ENCODE results near the gene SMAGP.
"Not testable (repeated sequence)": the region's sequence is repeated elsewhere in the genome, so short reads cannot be mapped to it uniquely, and the experiment has no call there.

Gene SMAGP

GRCh38 chr12:51229116-51229809 is 41.0 kb downstream of the SMAGP start:
- no peak overlapping the region for H3K27ac ChIP-seq (replicated peaks; ENCODE audit: low read length)
- no peak overlapping the region for H2BK120ac ChIP-seq (ENCODE audit: low read depth, low read length)
- no peaks in the 10 kb centered on the region for H3K9me3 ChIP-seq (replicated peaks in 1 of 2; ENCODE audit: control insufficient read depth in 2 of 2, insufficient read depth in 1 of 2, low read depth in 1 of 2, low read length in 2 of 2)
- H4K91ac ChIP-seq (ENCODE audit: low read depth, low read length, poor library complexity), result no peak overlapping the region
- H3K9ac ChIP-seq (ENCODE audit: low read depth, low read length, poor library complexity), result no peak overlapping the region
- no CpG with 5 or more reads among the region's 7 CpGs for WGBS, 2 donors (ENCODE audit: extremely low coverage in 2 of 2, insufficient read length in 2 of 2, insufficient replicate concordance in 1 of 2)
- no peaks in the 10 kb centered on the region for H3K79me1 ChIP-seq (ENCODE audit: low read depth, low read length)
- H3K36me3 ChIP-seq (replicated peaks in 1 of 2; ENCODE audit: control insufficient read depth in 2 of 2, insufficient read depth in 2 of 2, low read length in 2 of 2), result no peaks in the 10 kb centered on the region
- no peak overlapping the region for H2BK5ac ChIP-seq (ENCODE audit: low read length)
- H3K23ac ChIP-seq (ENCODE audit: low read depth, low read length, poor library complexity), result no peak overlapping the region
- H3K4me2 ChIP-seq (ENCODE audit: insufficient read depth, low read length, poor library complexity, severe bottlenecking), result no peak overlapping the region
- H2BK12ac ChIP-seq (ENCODE audit: low read length), result no peak overlapping the region
- DNase-seq (ENCODE audit: low spot score), result no peak
- H3K4me1 ChIP-seq (ENCODE audit: control insufficient read depth in 2 of 2, insufficient read depth in 1 of 2, low read depth in 1 of 2, low read length in 2 of 2), result peaks cover 0 to 8% of the 10 kb centered on the region in 2 donors
- no peak overlapping the region for H3K4me3 ChIP-seq (ENCODE audit: low read length in 2 of 2)
- H3K4ac ChIP-seq (ENCODE audit: low read length), result no peak overlapping the region
- no peaks in the 10 kb centered on the region for H3K27me3 ChIP-seq (ENCODE audit: control insufficient read depth in 3 of 3, insufficient read depth in 3 of 3, low read depth in 1 of 3, low read length in 3 of 3)
- no peak overlapping the region for H2AK5ac ChIP-seq (ENCODE audit: low read depth, low read length)
- no peak overlapping the region for H2BK15ac ChIP-seq (ENCODE audit: low read length)
- H2AFZ ChIP-seq (ENCODE audit: low read length), result no peak overlapping the region
- H3K18ac ChIP-seq (ENCODE audit: low read length), result no peak overlapping the region
- no peak overlapping the region for H4K8ac ChIP-seq (ENCODE audit: low read depth, low read length)
- peak overlapping the region; percentile 97 for H3K14ac ChIP-seq (ENCODE audit: low read length)

GRCh38 chr12:51227962-51228361 is 42.3 kb downstream of the SMAGP start:
- Histone ChIP-seq H2BK15ac (ENCODE audit: low read length) (no peak overlapping the region), H3K27ac (replicated peaks; ENCODE audit: low read length) (no peak overlapping the region), H2BK12ac (ENCODE audit: low read length) (no peak overlapping the region), H2AFZ (ENCODE audit: low read length) (no peak overlapping the region), H3K18ac (ENCODE audit: low read length) (no peak overlapping the region), H3K14ac (ENCODE audit: low read length) (no peak overlapping the region), H2BK120ac (ENCODE audit: low read depth, low read length) (no peak overlapping the region), H3K9me3 (replicated peaks in 1 of 2; ENCODE audit: control insufficient read depth in 2 of 2, insufficient read depth in 1 of 2, low read depth in 1 of 2, low read length in 2 of 2) (no peaks in the 10 kb centered on the region), H3K27me3 (ENCODE audit: control insufficient read depth in 3 of 3, insufficient read depth in 3 of 3, low read depth in 1 of 3, low read length in 3 of 3) (no peaks in the 10 kb centered on the region), H3K4me2 (ENCODE audit: insufficient read depth, low read length, poor library complexity, severe bottlenecking) (no peak overlapping the region), H2AK5ac (ENCODE audit: low read depth, low read length) (no peak overlapping the region), H3K4ac (ENCODE audit: low read length) (no peak overlapping the region), H4K91ac (ENCODE audit: low read depth, low read length, poor library complexity) (no peak overlapping the region), H3K4me1 (ENCODE audit: control insufficient read depth in 2 of 2, insufficient read depth in 1 of 2, low read depth in 1 of 2, low read length in 2 of 2) (peaks cover 0 to 8% of the 10 kb centered on the region in 2 donors), H3K4me3 (ENCODE audit: low read length in 2 of 2) (no peak overlapping the region), H2BK5ac (ENCODE audit: low read length) (no peak overlapping the region), H3K79me1 (ENCODE audit: low read depth, low read length) (no peaks in the 10 kb centered on the region), H4K8ac (ENCODE audit: low read depth, low read length) (no peak overlapping the region), H3K36me3 (replicated peaks in 1 of 2; ENCODE audit: control insufficient read depth in 2 of 2, insufficient read depth in 2 of 2, low read length in 2 of 2) (no peaks in the 10 kb centered on the region), H3K9ac (ENCODE audit: low read depth, low read length, poor library complexity) (no peak overlapping the region), H3K23ac (ENCODE audit: low read depth, low read length, poor library complexity) (no peak overlapping the region)
- WGBS, 2 donors (ENCODE audit: extremely low coverage in 2 of 2, insufficient read length in 2 of 2, insufficient replicate concordance in 1 of 2), result no CpG with 5 or more reads among the region's 1 CpG
- DNase-seq (ENCODE audit: low spot score), result no peak

GRCh38 chr12:51227112-51227511 is 43.1 kb downstream of the SMAGP start:
- H3K4ac ChIP-seq (ENCODE audit: low read length); H3K4me2 ChIP-seq (ENCODE audit: insufficient read depth, low read length, poor library complexity, severe bottlenecking); H2BK12ac ChIP-seq (ENCODE audit: low read length); H4K91ac ChIP-seq (ENCODE audit: low read depth, low read length, poor library complexity); H3K79me1 ChIP-seq (ENCODE audit: low read depth, low read length); H3K4me1 ChIP-seq (ENCODE audit: control insufficient read depth in 2 of 2, insufficient read depth in 1 of 2, low read depth in 1 of 2, low read length in 2 of 2); H3K18ac ChIP-seq (ENCODE audit: low read length); H2AK5ac ChIP-seq (ENCODE audit: low read depth, low read length); H3K27ac ChIP-seq (replicated peaks; ENCODE audit: low read length); H3K9me3 ChIP-seq (replicated peaks in 1 of 2; ENCODE audit: control insufficient read depth in 2 of 2, insufficient read depth in 1 of 2, low read depth in 1 of 2, low read length in 2 of 2); H3K36me3 ChIP-seq (replicated peaks in 1 of 2; ENCODE audit: control insufficient read depth in 2 of 2, insufficient read depth in 2 of 2, low read length in 2 of 2); H2BK120ac ChIP-seq (ENCODE audit: low read depth, low read length); H3K9ac ChIP-seq (ENCODE audit: low read depth, low read length, poor library complexity); H4K8ac ChIP-seq (ENCODE audit: low read depth, low read length); H3K4me3 ChIP-seq (ENCODE audit: low read length in 2 of 2); H2BK15ac ChIP-seq (ENCODE audit: low read length); H3K23ac ChIP-seq (ENCODE audit: low read depth, low read length, poor library complexity); H2AFZ ChIP-seq (ENCODE audit: low read length); H3K27me3 ChIP-seq (ENCODE audit: control insufficient read depth in 3 of 3, insufficient read depth in 3 of 3, low read depth in 1 of 3, low read length in 3 of 3); H3K14ac ChIP-seq (ENCODE audit: low read length); DNase-seq (ENCODE audit: low spot score); H2BK5ac ChIP-seq (ENCODE audit: low read length): not testable (repeated sequence)
- WGBS, 2 donors (ENCODE audit: extremely low coverage in 2 of 2, insufficient read length in 2 of 2, insufficient replicate concordance in 1 of 2), result no CpG with 5 or more reads among the region's 5 CpGs

DNA sequence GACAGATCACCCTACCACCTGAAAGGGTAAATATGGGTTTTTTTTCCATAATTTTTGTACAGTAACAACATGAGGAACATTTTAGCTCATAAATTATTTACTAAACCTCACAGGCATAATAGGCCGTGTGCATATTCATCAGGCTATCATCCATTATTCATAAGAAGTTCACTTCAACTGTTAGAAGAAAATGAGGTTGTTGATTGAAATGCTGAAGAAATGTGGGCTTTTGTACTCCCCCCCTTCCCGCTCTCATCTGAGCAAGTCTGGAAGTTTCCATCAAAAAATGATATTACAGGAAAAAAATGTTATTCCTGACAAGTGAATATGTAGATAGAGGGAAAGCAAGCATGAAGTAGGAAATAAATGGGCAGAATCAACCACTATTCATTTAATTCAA is 44.4 kb downstream of the SMAGP start:
- H3K4me3 ChIP-seq (ENCODE audit: low read length in 2 of 2), result no peak overlapping the region
- no peak overlapping the region for H2AFZ ChIP-seq (ENCODE audit: low read length)
- H3K9me3 ChIP-seq (replicated peaks in 1 of 2; ENCODE audit: control insufficient read depth in 2 of 2, insufficient read depth in 1 of 2, low read depth in 1 of 2, low read length in 2 of 2), result no peaks in the 10 kb centered on the region
- no peak overlapping the region for H3K4ac ChIP-seq (ENCODE audit: low read length)
- H2BK120ac ChIP-seq (ENCODE audit: low read depth, low read length), result no peak overlapping the region
- H2BK15ac ChIP-seq (ENCODE audit: low read length), result no peak overlapping the region
- H2BK12ac ChIP-seq (ENCODE audit: low read length), result no peak overlapping the region
- no peak overlapping the region for H3K18ac ChIP-seq (ENCODE audit: low read length)
- H3K4me1 ChIP-seq (ENCODE audit: control insufficient read depth in 2 of 2, insufficient read depth in 1 of 2, low read depth in 1 of 2, low read length in 2 of 2), result peaks cover 0 to 8% of the 10 kb centered on the region in 2 donors
- no peak overlapping the region for H3K9ac ChIP-seq (ENCODE audit: low read depth, low read length, poor library complexity)
- no peak for DNase-seq (ENCODE audit: low spot score)
- H3K4me2 ChIP-seq (ENCODE audit: insufficient read depth, low read length, poor library complexity, severe bottlenecking), result no peak overlapping the region
- WGBS, 2 donors (ENCODE audit: extremely low coverage in 2 of 2, insufficient read length in 2 of 2, insufficient replicate concordance in 1 of 2), result no CpG with 5 or more reads among the region's 2 CpGs
- no peaks in the 10 kb centered on the region for H3K79me1 ChIP-seq (ENCODE audit: low read depth, low read length)
- H3K23ac ChIP-seq (ENCODE audit: low read depth, low read length, poor library complexity), result no peak overlapping the region
- H3K27ac ChIP-seq (replicated peaks; ENCODE audit: low read length), result no peak overlapping the region
- no peak overlapping the region for H3K14ac ChIP-seq (ENCODE audit: low read length)
- no peaks in the 10 kb centered on the region for H3K36me3 ChIP-seq (replicated peaks in 1 of 2; ENCODE audit: control insufficient read depth in 2 of 2, insufficient read depth in 2 of 2, low read length in 2 of 2)
- no peak overlapping the region for H4K8ac ChIP-seq (ENCODE audit: low read depth, low read length)
- H3K27me3 ChIP-seq (ENCODE audit: control insufficient read depth in 3 of 3, insufficient read depth in 3 of 3, low read depth in 1 of 3, low read length in 3 of 3), result no peaks in the 10 kb centered on the region
- no peak overlapping the region for H2AK5ac ChIP-seq (ENCODE audit: low read depth, low read length)
- no peak overlapping the region for H2BK5ac ChIP-seq (ENCODE audit: low read length)
- H4K91ac ChIP-seq (ENCODE audit: low read depth, low read length, poor library complexity), result no peak overlapping the region

All from neuronal stem cell (in vitro differentiated cells).